Skin epidermis (tissue), 12 donors: ENCODE measurements around the gene PCLO.
"Not testable (repeated sequence)": the region's sequence is repeated elsewhere in the genome, so short reads cannot be mapped to it uniquely, and the experiment has no call there.

Experiments used
- H3K27ac ChIP-seq, 21 experiments: fragments of 200-600 bp; sonication (generic) in 11 of 21; one replicate each; pipeline ENCODE4 v1.5.0; 2020; ENCODE audit warnings: mild to moderate bottlenecking in 3 of 21, inconsistent platforms in 2 of 21, moderate library complexity in 2 of 21
- H3K4me3 ChIP-seq, 7 experiments: fragments of 200-600 bp; sonication (generic) in 2 of 7; one replicate each; pipeline ENCODE4 v1.5.0; 2020; ENCODE audit warnings: inconsistent platforms in 2 of 7, mild to moderate bottlenecking in 2 of 7, moderate library complexity in 1 of 7

Gene PCLO

GRCh38 chr7:82897500-82897899 lies 265.2 kb downstream of the PCLO start:
- Histone ChIP-seq H3K27ac (no peak overlapping the region), H3K4me3 (no peak overlapping the region)

- H3K27ac ChIP-seq, H3K4me3 ChIP-seq: not testable (repeated sequence)
Observed at GRCh38 chr7:82894341-82894740, 268.3 kb downstream of the PCLO start.

DNA sequence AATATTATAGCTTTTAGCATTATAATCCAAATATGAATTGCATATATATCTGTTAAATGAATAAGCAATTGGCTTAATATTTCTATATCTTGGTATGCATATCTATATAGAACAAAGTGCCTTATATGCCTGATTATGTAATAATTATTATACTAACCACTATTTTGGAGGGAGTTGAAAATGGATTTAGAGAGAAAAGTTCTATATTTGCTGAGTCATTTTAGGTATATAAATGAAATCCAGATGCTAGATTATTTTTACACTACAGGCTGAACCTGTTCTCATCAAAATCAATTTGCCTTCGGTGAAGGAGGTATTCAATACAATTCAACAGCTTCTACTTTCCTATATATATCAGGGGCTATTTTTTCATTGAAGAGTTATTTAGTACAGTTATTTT lies 276.4 kb downstream of the PCLO start:
- Histone ChIP-seq H3K4me3 (no peak overlapping the region), H3K27ac (no peak overlapping the region)

DNA sequence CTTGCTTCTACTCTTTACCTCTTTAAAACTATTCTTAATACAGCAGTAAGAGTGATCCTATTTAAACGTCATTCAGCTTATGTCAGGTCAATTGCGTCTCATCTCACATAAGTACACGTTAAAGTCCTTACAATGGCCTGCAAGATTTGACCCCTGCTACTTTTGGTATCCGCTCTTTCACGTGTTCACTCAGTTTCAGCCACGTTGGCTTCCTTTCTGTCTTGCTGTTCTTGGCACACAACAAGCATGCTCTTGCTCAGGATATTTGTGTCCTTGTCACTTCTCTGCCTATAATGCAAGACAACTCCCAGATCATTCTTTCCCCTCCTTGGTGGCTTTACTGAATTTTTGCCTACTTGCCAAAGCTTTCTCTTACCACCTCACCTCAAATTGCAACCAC lies 296.8 kb downstream of the PCLO start:
- no peak overlapping the region for H3K4me3 ChIP-seq
- H3K27ac ChIP-seq = no peak overlapping the region

GRCh38 chr7:82859106-82859850 lies 303.4 kb downstream of the PCLO start:
- Histone ChIP-seq H3K4me3 (no peak overlapping the region), H3K27ac (no peak overlapping the region)

GRCh38 chr7:82851121-82851520 lies 311.6 kb downstream of the PCLO start:
- H3K4me3 ChIP-seq = no peak overlapping the region
- no peak overlapping the region for H3K27ac ChIP-seq

DNA sequence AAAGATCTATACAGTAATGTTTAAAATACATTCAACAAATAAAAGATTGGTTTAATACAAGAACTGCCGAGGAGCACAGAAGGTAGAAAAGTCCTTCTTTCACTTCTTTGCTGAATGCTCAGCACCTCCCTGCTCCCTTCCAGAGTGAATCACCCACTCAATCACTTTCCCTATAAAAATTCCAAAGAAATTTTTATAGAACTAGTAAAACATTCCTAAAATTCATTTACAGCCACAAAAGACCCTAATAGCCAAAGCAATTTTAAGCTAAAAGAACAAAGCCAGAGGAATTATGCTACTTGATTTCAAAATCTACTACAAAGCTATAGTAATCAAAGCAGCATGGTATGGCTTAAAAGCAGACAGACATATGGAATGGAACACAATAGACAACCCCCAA lies 320.9 kb downstream of the PCLO start:
- no peak overlapping the region for H3K4me3 ChIP-seq
- no peak overlapping the region for H3K27ac ChIP-seq

- Histone ChIP-seq H3K4me3 (no peak overlapping the region), H3K27ac (no peak overlapping the region)
Observed at GRCh38 chr7:82840061-82840460, 322.6 kb downstream of the PCLO start.

GRCh38 chr7:82839555-82839954 lies 323.1 kb downstream of the PCLO start:
- no peak overlapping the region for H3K27ac ChIP-seq
- no peak overlapping the region for H3K4me3 ChIP-seq

DNA sequence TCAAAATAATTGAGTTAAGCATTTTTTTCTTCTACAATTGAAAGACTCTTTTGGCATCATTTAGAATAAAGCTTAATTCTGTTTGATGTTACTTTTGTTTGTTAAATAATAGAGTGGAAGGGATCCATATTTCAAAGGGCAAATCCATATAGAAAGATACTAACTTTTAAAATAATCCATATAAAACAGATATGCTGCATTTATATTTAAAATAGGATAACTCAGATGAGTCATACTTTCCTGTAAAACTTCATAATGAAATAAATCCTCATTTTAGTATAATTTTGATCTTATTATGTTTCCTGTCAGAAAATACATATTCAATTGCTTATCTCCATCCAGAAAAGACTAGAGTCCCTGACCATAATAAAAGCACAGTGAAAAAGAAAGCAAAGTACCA lies 323.6 kb downstream of the PCLO start:
- Histone ChIP-seq H3K4me3 (no peak overlapping the region), H3K27ac (no peak overlapping the region)

DNA sequence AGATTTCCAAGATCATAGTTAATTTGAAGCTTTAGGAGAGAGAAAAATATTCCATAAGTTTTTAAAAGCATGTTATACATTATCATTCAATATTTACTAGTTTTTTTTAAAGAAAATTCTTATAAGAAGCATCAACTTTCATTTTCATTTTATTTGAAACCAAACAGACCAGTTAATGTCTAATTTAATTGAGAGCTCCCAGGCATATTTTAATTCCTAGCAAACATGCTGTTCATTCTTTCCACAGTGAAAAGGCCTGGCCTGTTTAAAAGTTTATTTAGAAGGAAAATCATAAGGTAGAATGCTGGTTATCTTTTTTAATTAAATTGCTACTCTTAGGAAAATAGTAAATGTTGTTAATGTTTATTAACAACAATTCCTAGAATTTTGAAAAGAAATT lies 324.4 kb downstream of the PCLO start:
- Histone ChIP-seq H3K27ac (no peak overlapping the region), H3K4me3 (no peak overlapping the region)

GRCh38 chr7:82823073-82823472 lies 339.6 kb downstream of the PCLO start:
- H3K27ac ChIP-seq = no peak overlapping the region
- no peak overlapping the region for H3K4me3 ChIP-seq

GRCh38 chr7:82821037-82821436 lies 341.6 kb downstream of the PCLO start:
- H3K27ac ChIP-seq = no peak overlapping the region

DNA sequence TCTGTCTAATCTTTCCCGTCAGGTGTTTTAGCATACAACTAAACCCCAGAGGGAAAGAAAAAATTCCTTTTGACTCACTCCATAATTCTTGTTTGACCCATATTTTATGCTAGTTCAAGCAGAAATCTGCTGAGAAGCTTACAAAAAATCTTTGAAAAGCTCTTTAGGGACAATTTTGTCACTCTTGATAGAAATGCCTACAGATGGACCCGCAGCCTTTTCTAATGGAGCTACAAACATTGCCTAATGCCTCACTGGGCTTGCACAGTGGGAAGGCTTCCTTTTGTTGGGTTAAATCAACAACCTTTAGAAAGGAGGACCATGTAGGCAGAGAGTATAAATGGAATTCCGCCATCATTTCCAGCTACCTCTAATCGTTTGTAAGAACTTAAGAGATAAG lies 344.5 kb downstream of the PCLO start:
- Histone ChIP-seq H3K27ac (no peak overlapping the region), H3K4me3 (no peak overlapping the region)

More at GRCh38 chr7:82821037-82821436, 341.6 kb downstream of the PCLO start:
- no peak overlapping the region for H3K4me3 ChIP-seq

DNA sequence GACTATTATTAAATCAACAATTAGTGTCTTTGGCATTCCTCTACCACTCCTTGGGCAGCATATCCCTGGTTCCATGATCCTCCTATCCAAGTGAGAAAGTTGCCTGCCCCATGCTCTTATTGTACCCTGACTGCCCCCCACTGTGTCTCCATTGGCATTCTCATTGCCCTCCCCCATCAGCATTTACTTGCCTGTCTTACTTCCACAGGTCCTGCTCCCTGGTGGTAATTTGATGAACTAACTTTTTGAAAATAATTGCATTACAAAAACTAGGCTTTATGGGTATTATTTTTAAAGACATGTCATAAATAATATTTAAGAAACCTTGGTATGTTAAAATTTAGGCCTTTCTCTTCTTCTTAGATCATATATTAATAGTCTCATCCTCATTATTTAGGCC lies 346.4 kb downstream of the PCLO start:
- H3K4me3 ChIP-seq = no peak overlapping the region
- H3K27ac ChIP-seq = no peak overlapping the region

DNA sequence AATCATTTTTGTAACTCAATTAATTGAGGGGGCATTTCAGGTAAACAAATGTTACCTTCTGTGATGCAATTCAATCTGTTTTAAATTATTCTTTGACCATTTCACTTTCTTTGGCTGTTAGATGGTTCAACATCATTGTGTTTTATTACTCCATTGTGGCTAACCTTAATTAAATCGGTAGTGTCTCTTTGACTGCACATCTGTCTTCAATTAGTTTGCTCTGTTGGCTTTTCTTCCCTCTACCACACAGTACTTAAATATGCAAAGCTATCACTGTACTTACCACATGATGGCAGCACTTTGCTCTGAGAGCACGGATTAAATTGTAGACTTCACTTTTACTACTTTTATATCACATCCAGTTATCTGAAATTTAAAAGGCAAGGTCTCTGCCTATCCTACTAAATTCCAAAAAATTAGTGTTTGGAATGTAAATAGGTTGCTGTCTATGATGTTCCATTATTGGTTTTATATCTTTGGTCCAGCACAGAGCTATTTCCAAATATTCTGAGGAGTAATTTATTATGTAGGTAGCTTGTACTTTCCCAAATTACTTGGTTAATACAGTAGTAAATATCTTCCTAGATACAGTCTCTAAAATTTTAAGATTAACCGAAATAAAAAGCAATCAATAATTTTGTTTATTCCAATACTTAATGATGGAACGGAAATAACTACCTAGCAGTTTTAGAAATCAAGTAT lies 352.0 kb downstream of the PCLO start:
- no peak overlapping the region for H3K4me3 ChIP-seq

GRCh38 chr7:82808633-82809032 lies 354.1 kb downstream of the PCLO start:
- Histone ChIP-seq H3K27ac (no peak overlapping the region), H3K4me3 (no peak overlapping the region)

More for the DNA sequence above, 352.0 kb downstream of the PCLO start:
- no peak overlapping the region for H3K27ac ChIP-seq

GRCh38 chr7:82805527-82805960 lies 357.1 kb downstream of the PCLO start:
- Histone ChIP-seq H3K27ac (no peak overlapping the region), H3K4me3 (no peak overlapping the region)

DNA sequence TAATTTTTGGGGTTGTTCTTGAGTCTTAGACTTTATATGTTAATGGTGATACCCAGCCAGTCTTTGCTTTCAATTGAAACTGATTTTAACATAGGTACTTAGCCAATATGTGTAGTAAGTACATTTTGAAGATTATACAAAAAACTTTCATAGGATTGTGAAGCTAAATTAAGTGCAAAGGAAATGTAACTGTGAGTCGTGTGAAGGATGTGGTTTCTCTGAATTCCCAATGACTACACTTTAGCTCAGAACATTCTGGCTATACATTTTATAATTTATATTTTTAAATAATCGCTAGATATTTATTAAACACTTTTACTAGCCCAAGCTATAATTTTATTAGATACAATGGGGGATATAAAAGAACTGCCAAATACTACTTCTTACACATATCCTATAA lies 359.3 kb downstream of the PCLO start:
- Histone ChIP-seq H3K27ac (no peak overlapping the region), H3K4me3 (no peak overlapping the region)

- Histone ChIP-seq H3K4me3 (no peak overlapping the region), H3K27ac (no peak overlapping the region)
Observed at GRCh38 chr7:82789883-82790609, 372.6 kb downstream of the PCLO start.

DNA sequence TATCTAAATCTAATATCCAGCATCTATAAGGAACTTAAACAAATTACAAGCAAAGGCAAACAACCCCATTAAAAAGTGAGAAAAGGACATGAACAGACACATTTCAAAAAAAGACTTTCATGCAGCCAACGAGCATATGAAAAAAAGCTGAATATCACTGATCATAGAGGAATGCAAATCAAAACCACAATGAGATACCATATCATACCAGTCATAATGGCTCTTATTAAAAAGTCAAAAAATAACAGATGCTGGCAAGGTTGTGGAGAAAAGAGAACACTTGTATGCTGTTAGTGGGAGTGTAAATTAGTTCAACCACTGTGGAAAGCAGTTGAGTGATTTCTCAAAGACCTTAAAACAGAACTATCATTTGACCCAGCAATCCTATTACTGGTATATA lies 384.7 kb downstream of the PCLO start:
- no peak overlapping the region for H3K4me3 ChIP-seq
- H3K27ac ChIP-seq = no peak overlapping the region
